Testis (tissue), 3 donors: ENCODE results near the gene TMEM208. TPM values are rescaled to one million over a fixed set of nuclear protein-coding genes. Genes with fewer than 3 reads are reported as not detected.

Experiments
- DNase-seq: peaks from one replicate; pipeline ENCODE4 v3.0.0-alpha.2; 2019
- H3K27ac ChIP-seq, 2 donors: fragments of 200-600 bp; sonication (generic); one replicate each; pipeline ENCODE4 v1.5.1; 2019
- H3K27me3 ChIP-seq: fragments of 200-600 bp; sonication (generic); one replicate; pipeline ENCODE4 v1.5.1; 2019
- H3K36me3 ChIP-seq: fragments of 200-600 bp; sonication (generic); one replicate; pipeline ENCODE4 v1.5.1; 2017; ENCODE audit warnings: low read depth; ENCODE audit errors: missing control alignments
- H3K4me1 ChIP-seq: fragments of 200-600 bp; sonication (generic); one replicate; pipeline ENCODE4 v1.5.1; 2019
- H3K4me3 ChIP-seq, 2 donors: fragments of 200-600 bp; sonication (generic); one replicate each; pipeline ENCODE4 v1.5.1; 2017 to 2019
- H3K9me3 ChIP-seq: fragments of 200-600 bp; sonication (generic); one replicate; pipeline ENCODE4 v1.5.1; 2017
- CTCF ChIP-seq, 3 experiments: fragments of 450-650 bp in 2 of 3; fragments of 200-600 bp in 1 of 3; sonication (generic) in 1 of 3; IDR thresholded peaks; one replicate each; pipeline ENCODE4 v1.5.1; 2016 to 2019; ENCODE audit warnings: antibody characterized with exemption in 3 of 3, mild to moderate bottlenecking in 2 of 3, moderate library complexity in 1 of 3
- POLR2A ChIP-seq: fragments of 450-650 bp; IDR thresholded peaks from one replicate; pipeline ENCODE4 v1.6.1; 2017; ENCODE audit warnings: antibody characterized with exemption, mild to moderate bottlenecking, moderate library complexity
- WGBS, 2 donors: methylation state at CpG; one replicate each; pipeline ENCODE4 v1.1.5; 2018; 5-methylcytosine and 5-hydroxymethylcytosine counted together
- intact Hi-C: fragments of 100-400 bp; cut with DNase I; formaldehyde crosslinking; loops from one replicate; pipeline ENCODE4 v1.15.1; 2023; ENCODE audit warnings: low total_unique reads
- polyA plus RNA-seq: library from polyadenylated mRNA; stranded (reverse); fragments of 350-450 nt; fragmentation: Illumina TruSeq; extraction: RNeasy Lipid Tissue Mini Kit (QIAGEN cat#74804); gene quantifications from one replicate; pipeline ENCODE4 v1.2.3, GENCODE V29; 2014; ENCODE audit warnings: low read depth, low replicate concordance; ENCODE audit not compliant: insufficient read depth
- total RNA-seq, 2 donors: library from RNA; depleted of rRNA; stranded (reverse); fragments of >200 nt; gene quantifications; one replicate each; pipeline ENCODE4 v1.2.3, GENCODE V29; 2016

The TMEM208 gene
- total and polyA plus RNA-seq, 3 donors from 2014 or later = 55.6 to 66.8 (median 57.4) TPM

- WGBS, 2 donors = 0% methylated on average over 6 to 26 of the region's 26 CpGs
- Histone ChIP-seq H3K9me3 (no peaks in the 10 kb centered on the region), H3K27me3 (no peaks in the 10 kb centered on the region), H3K27ac (peak overlapping the region; percentile 68 to 87), H3K36me3 (no peaks in the 10 kb centered on the region), H3K4me3 (peak overlapping the region; percentile 74 to 76), H3K4me1 (peaks cover 31% of the 10 kb centered on the region)
- DNase-seq = no peak
- TF ChIP-seq POLR2A (no peak), CTCF (IDR thresholded peaks at IDR 0.05) (no peak)
- intact Hi-C loops = no loop called here
These were observed 19.8 kb downstream of the TMEM208 start for GRCh38 chr16:67246756-67247191.

GRCh38 chr16:67247192-67248072 is 20.5 kb downstream of the TMEM208 start, which contains the start of gene FHOD1:
FHOD1 (minus strand) TSS chr16:67247481; CDS start chr16:67247410, 71 bp downstream.
- 1 to 2% methylated on average over 17 to 60 of the region's 60 CpGs for WGBS, 2 donors
- Histone ChIP-seq H3K36me3 (no peaks in the 10 kb centered on the region), H3K4me3 (peak within 1 kb of the TSS; percentile 74 to 76), H3K4me1 (peaks cover 29% of the 10 kb centered on the region), H3K9me3 (no peaks in the 10 kb centered on the region), H3K27me3 (no peaks in the 10 kb centered on the region), H3K27ac (peak within 1 kb of the TSS; percentile 68 to 87)
- intact Hi-C loops = no loop called here
- DNase-seq = peak; percentile 98
- TF ChIP-seq CTCF (IDR thresholded peaks at IDR 0.05) = peak in 1 of 3 experiments; percentile 24
- peak; percentile 9 for TF ChIP-seq POLR2A

DNA sequence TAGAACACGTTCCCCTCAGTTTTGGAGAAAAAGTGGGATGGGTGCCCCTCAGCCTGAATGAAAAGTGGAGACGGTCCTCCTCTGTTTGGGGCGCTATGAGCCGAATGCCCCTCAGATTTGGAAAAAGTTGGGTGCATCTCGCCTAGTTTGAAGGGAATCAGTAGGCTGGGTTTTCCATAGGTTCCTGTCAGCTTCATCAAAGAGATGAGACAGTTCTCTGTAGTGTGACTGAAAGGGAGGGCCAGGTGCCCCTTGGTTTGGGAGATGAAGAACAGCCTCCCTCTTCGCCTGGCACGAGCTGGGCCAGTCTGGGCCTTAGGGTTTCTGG is 21.1 kb downstream of the TMEM208 start:
- intact Hi-C loops = no loop called here
- H3K27me3 ChIP-seq = no peaks in the 10 kb centered on the region
- peak overlapping the region; percentile 54 to 59 for H3K4me3 ChIP-seq
- H3K4me1 ChIP-seq = peaks cover 27% of the 10 kb centered on the region
- no peaks in the 10 kb centered on the region for H3K36me3 ChIP-seq
- no peak for DNase-seq
- 3% methylated on average over 5 to 7 of the region's 7 CpGs for WGBS, 2 donors
- peak overlapping the region in 1 of 2 donors; percentile 59 for H3K27ac ChIP-seq
- H3K9me3 ChIP-seq = no peaks in the 10 kb centered on the region
- TF ChIP-seq POLR2A = no peak
- TF ChIP-seq CTCF (IDR thresholded peaks at IDR 0.05) = no peak

DNA sequence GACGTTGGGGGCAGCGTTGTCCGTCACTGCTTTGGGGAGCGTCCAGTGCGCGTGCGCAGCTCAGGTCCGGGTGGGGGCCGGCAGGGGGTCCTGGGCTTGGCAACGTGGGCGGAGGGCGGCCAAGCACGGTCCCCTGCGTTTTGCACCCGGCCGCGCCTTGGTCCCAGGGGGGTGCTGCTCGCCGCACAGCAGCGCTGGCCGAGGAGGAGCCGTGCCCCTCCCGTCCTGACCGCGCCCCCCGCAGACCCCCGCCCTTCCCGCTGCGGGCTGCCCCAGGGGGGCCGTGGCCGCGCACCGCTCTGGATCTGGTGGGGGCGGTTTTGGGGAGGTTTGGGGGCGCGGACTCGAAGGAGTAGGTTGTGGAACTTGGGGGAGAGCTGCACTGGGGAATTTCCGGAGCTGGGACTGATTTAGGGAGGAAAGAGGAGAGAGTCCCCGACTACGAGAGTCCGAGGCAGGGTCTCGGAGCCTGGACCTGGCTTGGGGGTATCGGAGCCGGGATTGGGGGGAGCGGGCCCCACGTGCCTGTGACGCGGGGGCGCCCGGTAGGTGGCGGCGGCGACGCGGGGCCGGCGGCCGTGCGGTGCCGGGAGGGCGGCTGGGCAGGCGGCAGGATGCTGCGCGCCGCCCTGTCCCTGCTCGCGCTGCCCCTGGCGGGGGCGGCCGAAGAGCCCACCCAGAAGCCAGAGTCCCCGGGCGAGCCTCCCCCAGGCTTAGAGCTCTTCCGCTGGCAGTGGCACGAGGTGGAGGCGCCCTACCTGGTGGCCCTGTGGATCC is 21.7 kb downstream of the TMEM208 start, which contains the start of gene SLC9A5:
TSS of gene SLC9A5 (plus strand) at position 579 of the 777 bp plus-strand sequence. CDS start at position 615, 36 bp downstream.
- Histone ChIP-seq H3K4me3 (peak within 1 kb of the TSS; percentile 74 to 76), H3K27me3 (no peaks in the 10 kb centered on the region), H3K4me1 (peaks cover 27% of the 10 kb centered on the region), H3K27ac (peak within 1 kb of the TSS in 1 of 2 donors; percentile 59), H3K36me3 (no peaks in the 10 kb centered on the region), H3K9me3 (no peaks in the 10 kb centered on the region)
- no peak for DNase-seq
- intact Hi-C loops = no loop called here
- TF ChIP-seq CTCF (IDR thresholded peaks at IDR 0.05) (peak in 1 of 3 experiments; percentile 17), POLR2A (no peak)
- 0% methylated on average over 5 to 75 of the region's 75 CpGs for WGBS, 2 donors
